HG03039 (cell line): ENCODE results near the gene CNNM2.
"Not testable (repeated sequence)": the region's sequence is repeated elsewhere in the genome, so short reads cannot be mapped to it uniquely, and the experiment has no call there.

Experiments
- ATAC-seq: cut with Tn5 transposase; IDR thresholded peaks from one replicate; pipeline ENCODE4 v1.9.1; 2021; ENCODE audit warnings: mild to moderate bottlenecking, moderate library complexity; ENCODE audit not compliant: unreplicated experiment

CNNM2 gene

DNA sequence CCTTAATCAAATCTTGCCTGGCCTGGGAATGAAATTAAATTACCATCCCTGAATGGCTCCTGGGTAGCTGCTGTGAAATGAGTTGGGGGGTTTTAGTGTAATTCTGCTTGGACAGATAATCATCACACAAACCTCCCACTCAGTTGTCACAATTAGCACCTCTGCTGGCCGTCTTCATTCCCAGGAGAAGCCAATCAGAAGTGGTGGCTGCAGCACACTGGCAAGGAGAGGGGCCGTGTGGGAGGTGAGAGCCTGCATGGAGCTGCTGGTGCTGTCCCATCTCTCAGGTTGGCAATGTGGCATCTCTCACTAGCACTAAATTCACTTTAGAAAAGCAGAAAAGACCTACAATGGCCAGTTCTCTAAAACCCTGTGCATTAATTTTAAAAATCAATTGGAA lies 182.5 kb downstream of the CNNM2 start:
- no peak for ATAC-seq

DNA sequence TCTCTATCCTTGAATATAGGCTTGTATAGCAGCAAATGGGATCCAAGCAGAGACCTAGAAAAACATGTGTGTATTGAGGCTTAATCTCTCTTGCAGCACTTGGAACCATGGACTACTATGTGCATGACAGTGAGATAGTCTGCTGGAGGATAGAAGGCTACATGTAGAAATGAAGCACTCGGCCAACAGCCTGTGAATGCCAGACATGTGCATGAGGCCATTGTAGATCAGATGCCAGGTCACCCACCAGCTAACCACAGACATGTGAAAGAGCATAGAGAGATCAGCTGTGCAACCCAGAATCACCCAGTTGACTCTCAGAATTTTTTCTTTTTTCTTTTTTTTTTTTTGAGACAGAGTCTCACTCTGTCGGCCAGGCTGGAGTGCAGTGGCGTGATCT lies 184.1 kb downstream of the CNNM2 start:
- no peak for ATAC-seq

DNA sequence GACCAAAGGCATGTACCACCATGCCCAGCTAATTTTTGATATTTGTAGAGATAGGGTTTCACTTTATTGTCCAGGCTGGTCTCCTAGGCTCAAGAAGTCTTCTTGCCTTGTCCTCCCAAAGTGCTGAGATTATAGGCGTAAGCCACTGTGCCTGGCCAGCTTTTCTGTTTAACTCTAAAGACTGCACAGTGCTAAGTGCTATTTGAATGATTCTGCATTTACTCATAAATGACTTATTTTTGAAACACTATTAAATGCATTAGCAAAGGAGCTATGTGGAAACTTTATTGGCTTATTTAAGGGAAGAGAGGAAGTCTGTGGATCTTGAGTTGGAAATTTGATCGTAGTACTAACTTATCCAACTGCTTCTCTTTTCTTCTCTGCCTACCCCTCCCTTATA lies 185.9 kb downstream of the CNNM2 start:
- ATAC-seq: no peak

DNA sequence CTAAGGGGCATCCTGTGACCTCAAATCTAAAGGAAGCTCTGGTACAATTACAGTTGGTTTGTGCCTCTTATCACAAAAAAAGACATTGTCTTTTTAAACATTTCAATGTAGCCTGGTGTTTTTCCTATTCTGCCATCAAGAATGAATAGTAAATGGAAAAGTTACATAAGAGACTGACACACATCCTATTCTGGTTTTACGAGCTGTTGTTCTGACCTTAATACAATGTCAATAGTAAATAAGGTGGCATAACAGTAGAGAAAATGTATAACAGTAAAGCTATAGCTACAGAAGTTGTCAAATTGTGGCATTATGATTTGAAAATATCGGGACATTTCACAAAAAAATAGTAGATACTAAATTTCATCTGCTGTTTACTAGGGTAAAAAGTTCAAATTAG lies 186.6 kb downstream of the CNNM2 start:
- no peak for ATAC-seq

DNA sequence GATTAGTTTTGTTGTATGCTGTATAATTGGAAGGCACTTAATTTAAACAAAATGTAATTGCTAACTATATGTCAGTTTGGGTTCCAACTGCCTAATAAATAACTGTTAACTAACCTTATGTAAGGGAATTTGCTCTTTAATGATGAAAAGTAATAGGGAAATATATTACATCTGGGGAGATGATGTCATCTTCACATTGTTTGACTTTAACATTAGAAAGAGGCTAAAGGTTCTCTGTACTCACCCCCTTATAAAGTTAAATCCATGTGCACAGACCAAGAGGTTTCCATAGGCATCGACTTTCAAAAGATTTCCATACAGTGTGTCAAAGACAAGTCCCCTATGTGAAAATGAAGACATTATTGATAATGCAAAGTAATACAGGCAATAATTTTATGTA lies 187.4 kb downstream of the CNNM2 start:
- no peak for ATAC-seq

DNA sequence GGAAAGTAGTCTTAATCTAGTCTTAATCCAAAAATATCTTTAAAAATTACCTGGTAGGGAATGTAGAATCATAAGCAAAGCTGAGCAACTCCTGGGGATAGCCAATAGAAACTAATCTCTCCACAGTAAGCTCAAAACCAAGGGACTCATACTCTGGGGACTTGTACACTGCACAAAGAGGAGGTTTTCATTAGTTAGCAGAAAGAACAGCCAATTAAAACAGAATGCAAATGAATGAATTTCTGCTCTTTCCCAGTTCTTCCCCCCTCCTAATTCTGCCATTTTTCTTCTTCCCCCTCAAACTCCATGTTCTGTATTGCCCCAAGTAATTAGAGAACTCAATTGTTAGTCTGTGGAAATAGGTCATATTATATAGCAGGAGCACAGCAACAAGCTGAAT lies 188.4 kb downstream of the CNNM2 start:
- no peak for ATAC-seq

DNA sequence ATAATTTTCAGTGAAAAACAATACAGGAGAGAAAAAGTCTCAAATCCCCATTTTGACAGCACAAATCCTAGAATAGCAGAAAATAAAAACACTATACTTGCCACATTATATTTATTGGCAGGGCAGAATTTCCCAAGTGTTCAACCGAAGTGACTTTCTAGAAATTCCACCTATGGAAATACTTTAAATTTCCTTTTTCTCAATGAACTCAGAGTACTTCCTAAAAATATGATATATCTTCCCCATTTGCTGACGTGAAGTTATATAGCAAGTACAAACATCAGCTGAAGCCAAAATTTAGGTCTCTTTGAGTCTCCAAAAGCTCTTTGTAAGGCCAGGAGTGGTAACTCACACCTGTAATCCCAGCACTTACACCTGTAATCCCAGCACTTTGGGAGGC lies 191.7 kb downstream of the CNNM2 start:
- ATAC-seq: no peak

DNA sequence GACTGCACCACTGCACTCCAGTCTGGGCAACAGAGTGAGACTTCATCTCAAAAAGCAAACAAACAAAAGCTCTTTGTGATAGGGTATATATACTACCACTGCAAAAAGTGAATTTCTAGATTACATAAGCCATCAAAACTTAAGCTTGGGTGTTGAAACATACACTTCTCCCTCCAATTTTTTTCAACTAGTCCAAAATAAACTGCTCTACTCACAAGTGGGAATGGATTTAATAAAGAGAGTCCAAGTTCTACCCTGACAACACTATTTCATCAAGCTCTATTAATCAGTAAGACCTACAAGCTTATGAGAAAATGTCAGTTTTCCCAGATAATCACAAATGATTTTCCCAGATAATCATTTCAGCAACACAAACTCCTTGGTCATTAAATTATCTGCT lies 192.3 kb downstream of the CNNM2 start:
- ATAC-seq: no peak

DNA sequence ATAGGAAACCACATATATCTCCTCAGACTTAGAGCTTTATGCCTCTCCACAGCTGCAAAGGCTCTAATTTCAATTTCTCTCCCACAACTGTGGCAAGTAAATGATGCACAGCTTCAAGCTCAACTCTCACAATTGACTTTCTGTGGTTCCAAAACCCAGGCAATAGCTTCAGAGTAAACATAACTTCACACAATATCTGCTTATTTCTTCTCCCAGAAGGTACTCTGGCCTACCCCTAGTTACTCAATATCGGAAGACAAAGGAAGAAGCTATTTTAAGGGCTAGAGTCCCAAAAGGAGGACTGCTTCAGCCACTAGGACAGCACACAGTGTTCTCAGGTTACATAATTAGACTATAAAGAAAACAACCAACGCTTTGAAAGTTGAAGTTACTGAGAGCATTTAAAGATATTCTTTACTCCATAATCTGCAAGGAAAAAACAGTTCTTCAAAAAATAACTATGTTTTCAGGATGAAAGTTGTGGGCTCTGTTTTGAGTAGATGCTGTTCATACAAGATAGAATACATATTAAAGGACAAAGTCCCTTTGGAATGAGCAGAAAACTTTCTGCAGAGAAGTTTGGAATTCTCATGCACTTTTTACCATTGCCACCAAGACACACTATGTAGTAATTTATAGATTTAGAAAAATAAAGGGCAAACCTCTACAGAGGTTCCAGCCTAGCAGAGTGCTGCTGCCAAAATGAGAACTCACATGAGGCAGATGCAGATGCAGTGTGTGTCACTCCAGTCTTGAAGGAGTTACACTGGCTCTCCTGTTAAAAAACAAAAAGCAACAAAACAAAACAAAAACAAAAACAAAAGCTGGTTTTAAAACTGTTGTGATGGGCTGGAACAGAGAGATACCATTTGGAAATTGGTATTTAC lies 193.2 kb downstream of the CNNM2 start:
- peak; percentile 44 for ATAC-seq

DNA sequence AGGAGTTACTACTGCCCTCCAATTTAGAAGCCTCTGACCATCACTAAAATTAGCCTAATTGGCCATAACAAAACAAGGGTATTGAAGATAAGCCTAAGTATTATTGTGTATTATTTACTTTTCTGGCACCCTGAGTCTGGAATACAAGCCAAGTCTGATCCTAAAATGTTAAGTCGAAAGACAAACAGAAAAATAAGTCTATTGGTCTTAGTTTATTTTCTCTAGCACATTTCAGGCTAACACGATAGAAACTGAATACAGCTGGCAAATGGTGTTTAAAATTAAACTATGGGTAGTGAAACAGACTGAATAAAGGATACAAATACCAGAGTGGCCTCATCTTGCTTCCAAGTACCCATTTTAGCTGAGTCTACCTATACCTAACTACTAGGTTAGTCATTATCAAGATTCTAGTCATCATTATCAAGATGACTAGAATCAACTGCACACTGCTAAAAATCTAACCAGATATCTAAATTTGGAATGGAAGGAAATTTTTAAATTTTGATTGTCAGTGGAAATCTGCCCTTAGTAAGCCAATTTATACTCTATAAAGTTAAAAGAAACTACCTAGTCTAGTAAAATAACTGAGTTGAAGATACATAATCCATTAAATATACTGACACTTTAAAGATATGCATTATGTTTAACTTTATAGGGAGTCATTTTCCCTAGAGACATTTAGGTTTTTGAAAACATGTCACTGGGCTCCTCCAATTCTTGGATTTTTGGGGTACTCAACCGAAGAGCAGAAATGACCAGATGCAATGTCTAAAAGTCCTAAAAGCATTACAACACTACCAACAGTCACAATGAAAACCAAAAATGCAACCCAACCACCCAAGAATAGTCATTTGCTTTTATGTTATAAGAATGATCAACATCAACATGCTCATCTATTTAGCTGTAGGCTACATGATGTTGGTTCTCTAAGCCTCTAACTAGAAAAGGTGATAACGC lies 194.1 kb downstream of the CNNM2 start:
- peak; percentile 39 for ATAC-seq

DNA sequence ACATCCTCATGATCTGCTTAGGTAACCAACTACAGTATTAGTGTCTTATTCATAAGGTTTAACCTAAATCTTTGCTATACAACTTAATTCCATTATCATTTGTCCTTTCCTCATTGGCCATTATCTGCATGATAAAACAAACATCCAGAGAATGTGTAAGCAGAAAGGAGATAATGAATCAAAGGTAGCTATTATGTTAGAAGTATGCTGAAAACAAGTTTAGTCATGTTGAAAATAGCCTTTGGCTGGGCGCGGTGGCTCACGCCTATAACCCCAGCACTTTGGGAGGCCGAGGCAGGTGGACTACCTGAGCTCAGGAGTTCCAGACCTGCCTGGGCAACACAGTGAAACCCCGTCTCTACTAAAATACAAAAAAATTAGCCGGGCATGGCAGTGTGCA lies 196.8 kb downstream of the CNNM2 start:
- ATAC-seq: no peak

DNA sequence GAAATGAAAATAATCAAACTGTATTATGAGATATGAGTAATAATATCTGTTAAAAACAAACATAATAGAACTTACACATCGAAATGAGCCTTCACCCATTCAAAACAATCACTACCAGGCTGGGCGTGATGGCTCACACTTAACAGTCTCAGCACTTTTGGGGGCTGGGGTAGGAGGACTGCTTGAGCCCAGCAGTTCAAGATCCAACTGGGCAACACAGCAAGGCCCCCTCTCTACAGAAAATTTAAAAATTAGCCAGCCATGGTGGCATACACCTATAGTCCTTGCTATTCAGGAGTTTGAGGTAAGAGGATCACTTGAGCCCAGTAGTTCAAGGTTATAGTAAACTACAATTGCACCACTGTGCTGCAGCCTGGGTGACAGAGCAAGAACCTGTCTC lies 199.2 kb downstream of the CNNM2 start:
- no peak for ATAC-seq

DNA sequence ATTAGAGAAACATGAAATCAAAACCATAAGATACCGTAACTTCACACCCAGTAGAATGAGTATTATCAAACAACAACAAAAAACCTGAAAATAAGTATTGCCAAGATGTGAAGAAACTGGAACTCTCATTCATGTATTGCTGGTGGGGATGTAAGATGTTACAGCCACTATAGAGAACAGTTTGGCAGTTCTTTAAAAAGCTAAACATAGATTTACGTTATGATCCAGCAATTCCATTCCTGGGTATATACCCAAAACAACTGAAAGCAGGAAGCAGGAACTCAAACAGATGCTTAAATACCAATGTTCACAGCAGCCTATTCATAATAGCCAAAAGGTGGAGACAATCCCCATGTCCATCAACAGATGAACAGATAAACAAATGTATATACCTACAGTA lies 202.5 kb downstream of the CNNM2 start:
- no peak for ATAC-seq

DNA sequence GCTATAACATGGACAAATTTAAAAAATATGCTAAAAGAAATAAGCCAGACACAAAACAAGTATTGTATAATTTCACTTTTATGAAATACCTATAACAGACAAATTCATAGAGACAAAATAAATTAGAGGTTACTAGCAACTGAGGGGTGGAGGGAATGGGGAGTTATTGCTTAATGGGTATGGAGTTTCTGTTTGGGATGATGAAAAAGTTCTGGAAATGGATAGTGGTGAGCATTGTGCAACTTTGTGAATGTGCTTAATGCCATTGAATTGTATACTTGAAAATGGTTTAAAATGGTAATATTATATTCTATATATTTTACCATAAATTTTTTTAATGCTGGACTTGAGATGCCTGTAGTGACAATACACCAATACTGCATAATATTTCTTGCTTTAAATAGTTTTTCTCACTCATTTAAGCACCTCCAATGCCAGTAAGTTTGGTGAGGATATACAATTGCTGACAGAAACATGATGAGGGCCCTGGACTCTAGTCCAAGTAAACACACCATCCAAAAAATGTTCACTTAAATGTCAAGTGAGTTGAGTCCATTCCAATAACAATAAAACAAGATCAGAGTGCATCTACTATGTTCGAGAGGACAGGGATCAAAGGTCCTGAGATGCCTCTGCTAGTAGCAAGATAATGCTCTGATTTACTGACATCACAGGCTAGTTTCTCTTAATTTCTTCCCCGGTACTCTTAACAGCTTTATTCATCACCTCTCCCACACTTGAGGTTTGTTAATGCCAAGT lies 203.1 kb downstream of the CNNM2 start:
- no peak for ATAC-seq

DNA sequence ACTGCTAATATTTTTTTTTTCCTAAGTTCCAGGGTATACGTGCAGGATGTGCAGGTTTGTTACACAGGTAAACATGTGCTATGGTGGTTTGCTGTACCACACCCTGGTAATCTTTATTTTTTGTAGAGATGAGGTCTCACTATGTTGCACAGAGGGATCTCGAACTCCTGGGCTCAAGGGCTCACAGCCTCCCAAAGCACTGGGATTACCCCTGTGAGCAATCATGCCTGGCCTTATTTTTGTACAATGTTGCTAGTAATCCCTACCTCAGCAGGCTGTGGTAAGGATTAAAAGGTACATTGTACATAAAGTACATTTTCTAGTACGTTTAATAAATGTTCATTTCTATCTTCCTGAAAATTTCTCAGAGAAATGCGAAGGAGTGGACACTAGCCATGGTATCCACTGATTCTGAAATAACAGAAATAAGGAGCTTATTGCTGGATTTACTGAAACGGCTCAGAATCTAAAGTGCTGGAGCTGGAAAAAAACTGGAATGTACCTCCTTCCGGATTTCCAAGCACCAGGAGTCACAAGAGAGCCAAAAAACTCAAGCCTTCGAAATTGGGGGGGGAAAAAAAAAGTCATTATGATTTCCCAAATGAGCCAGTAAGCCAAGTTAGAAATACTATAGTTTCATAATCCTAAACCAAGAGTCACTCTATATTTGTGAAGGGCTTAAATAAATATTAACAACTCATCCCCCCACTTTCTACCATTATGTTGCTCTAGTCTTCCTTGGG lies 205.4 kb downstream of the CNNM2 start:
- no peak for ATAC-seq

DNA sequence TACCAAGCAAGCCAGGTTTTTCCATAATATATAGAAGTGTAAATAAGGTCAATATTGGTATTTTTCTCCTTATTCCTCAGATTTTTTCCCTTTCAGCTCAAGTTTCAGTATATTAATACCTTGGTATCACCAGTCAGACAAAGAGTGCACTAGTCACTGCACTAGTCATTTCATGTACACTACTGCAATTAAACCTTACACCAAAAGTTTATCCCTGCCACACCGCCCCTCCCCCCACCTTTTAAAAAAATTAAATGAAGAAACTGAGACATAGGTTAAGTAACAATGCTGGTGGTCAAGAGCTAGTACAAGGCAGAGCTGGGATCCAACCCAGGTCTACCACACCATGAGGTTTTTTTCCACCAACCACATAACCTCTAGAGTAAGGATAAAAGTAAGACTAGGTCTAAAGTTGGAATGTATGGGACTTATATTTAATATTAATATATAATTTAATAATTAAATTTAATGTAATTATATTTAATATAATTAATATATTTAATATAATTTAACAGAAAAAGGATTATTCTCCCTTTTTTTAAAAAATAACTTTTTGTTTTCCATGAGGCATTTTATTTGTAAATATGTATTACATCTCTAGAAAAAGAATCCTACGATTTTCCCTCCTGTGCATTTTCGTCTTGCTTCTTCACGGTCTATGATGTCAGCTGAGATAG lies 206.5 kb downstream of the CNNM2 start:
- ATAC-seq: no peak

DNA sequence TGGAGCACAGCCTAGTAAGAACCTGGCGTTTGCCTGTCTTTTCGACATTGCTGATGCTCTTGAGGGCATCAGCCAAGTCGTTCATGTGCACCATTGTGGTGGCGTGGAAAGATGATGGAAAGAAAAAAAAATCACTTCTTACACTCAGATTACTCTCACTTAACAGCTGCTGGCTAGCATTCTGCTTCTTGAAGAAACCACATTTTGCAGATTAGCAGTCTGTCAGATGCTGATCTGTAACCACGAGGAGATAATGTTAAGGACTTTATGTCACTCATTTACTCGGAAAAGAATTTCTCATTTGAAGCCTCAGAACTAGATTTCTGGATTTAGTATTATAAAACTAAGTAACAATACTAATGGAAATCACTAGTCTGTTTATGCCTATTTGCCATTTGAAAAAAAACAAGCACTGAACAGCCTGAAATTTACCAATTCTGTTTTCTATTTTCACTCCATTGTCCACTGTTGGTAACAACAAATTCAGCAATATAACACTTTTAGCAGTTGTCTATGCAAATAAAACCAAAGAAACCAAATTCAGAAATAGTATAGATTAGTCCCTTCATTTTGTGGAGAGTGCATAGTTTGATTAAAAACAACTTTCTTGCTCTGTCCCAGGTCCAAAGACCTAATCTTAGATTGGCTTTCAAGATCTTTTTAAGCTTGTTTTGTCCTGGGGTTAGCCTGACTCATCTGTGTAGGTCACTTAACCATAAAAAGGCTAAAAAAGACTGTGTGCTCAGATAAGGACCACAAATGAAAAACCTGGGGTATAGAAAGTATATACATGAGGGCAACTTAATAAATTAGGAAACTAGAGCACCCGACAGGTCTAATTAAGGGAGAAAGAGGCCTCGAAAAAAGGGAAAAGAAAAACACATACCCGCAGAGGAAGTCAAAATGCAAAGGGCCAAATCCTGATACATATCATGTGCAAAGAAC lies 207.5 kb downstream of the CNNM2 start:
- peak; percentile 71 for ATAC-seq

DNA sequence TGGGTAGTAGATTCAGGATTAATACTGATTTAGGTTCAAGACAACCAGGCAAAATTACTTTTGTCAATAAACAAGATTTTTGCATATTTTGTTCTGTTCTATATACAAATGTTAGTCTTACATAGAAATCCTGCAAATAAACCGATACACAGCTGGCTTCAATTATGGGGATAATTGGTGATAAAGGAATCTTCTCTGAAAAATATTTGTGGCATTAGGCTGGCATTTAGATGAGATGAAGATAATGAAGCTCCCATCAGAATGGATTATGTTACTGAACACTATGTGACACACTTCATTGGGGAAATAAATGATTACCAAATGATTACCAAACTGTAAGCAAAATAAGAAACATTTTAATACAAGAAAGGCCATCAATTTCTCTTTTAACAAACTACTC lies 209.1 kb downstream of the CNNM2 start:
- ATAC-seq: no peak

DNA sequence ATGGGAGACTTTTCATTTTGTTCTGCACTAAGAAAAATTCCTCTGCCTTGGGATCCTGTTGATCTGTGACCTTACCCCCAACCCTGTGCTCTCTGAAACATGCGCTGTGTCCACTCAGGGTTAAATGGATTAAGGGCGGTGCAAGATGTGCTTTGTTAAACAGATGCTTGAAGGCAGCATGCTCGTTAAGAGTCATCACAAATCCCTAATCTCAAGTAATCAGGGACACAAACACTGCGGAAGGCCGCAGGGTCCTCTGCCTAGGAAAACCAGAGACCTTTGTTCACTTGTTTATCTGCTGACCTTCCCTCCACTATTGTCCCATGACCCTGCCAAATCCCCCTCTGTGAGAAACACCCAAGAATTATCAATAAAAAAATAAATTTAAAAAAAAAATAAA lies 212.1 kb downstream of the CNNM2 start:
- not testable (repeated sequence) for ATAC-seq
